Activated T-cell treated with anti-CD3 and anti-CD28 coated beads for 1 hour (primary cell): ENCODE results near the gene SLC25A45.
"Not testable (repeated sequence)": the region's sequence is repeated elsewhere in the genome, so short reads cannot be mapped to it uniquely, and the experiment has no call there.

Source experiments
- DNase-seq: peaks from one replicate; pipeline ENCODE4 v3.0.0-alpha.2; 2020; ENCODE audit warnings: low read depth

Gene SLC25A45

DNA sequence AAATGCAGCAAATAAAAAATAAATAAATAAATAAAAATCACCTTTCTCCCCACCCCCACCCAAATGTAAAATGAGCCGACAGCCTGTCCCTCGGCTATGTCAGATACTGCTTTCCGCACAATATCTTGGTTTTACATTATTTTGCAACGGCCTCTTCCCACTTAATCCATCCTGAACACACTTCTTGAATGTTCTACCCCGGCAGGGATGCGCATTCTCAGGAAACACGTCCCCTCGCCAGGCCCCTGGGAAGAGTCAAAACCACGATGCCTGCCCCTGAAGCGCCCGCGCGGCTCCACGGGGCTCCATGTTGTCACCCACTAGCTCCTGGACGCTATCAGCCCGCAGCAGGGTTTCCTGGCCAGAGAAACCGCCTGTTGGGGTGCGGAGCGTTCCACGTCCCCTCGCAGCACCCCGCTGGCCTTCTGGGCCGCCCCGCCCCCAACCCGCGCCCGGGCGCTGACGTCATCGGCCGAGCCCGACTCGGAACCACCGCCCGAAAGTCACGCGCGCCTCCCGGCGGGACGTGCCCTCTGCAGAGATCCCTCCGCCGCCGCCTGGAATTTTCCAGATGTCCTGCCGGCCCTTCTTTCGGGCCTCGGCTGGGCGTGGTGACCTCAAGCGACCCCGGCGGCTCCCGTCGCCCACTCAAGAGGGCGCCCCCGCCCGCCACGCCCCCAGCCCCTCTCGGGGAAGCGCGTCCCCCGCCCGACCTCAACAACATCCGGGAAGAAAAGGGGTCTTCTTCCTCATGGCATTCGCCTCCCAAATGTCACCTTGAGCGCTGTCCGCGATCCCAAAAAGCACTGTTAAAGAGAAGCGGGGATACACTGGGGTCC, 39.6 kb upstream of the SLC25A45 start:
- peak; percentile 88 for DNase-seq

DNA sequence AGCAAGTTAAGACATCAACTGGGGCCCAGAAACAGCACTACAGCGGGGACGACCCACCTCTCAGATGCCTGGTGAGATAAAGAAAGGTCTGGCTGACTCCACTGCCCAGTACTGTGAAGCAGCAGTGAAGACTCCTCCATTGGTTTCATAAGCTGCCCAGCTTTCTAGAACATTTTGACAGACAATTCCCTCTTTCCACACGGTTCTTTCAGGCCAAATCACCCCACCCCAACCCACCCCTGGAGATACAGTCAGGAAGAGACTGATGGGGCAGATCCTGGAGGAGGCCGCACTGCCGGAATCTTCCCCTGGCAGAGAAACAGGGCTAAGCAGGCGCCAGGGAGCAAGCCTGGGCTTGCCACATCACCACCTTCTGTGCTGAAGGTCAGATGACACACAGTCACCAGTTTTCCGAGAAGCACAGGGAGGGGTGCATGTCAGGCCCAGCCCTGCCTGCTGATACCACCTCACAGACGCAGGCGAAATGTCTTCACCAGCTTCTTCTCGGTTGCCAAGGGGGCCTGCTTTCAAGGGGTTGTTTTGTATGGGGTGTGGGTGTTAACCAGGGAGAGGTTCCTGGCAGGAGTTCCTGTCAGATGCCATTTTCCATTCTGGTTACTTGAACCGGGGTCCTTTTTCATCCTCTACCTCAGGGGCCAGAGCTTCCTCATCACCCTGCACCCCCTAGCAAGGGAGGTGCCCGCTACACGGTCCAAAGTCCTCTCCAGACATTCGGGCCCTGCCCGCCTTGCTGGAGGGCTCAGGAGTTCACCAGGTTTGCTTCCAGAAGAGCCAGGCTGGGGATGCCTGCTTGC, 38.7 kb upstream of the SLC25A45 start:
- DNase-seq = peak; percentile 72

DNA sequence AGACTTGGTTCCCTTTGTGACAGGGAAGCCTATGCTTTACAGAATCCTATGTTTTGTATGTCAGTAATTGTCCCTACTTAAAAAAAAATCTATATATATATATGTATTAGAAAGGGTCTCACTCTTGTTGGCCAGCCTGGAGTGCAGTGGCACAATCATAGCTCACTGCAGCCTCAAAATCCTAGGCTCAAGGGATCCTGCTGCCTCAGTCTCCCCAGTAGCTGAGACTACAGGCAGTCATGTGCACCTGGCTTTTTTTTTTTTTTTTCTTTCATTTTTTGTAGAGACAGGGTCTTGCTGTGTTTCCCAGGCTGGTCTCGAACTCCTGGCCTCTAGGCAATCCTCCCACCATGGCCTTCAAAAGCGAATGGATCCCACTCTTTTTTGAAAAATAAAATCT, 38.1 kb upstream of the SLC25A45 start:
- DNase-seq = no peak

DNA sequence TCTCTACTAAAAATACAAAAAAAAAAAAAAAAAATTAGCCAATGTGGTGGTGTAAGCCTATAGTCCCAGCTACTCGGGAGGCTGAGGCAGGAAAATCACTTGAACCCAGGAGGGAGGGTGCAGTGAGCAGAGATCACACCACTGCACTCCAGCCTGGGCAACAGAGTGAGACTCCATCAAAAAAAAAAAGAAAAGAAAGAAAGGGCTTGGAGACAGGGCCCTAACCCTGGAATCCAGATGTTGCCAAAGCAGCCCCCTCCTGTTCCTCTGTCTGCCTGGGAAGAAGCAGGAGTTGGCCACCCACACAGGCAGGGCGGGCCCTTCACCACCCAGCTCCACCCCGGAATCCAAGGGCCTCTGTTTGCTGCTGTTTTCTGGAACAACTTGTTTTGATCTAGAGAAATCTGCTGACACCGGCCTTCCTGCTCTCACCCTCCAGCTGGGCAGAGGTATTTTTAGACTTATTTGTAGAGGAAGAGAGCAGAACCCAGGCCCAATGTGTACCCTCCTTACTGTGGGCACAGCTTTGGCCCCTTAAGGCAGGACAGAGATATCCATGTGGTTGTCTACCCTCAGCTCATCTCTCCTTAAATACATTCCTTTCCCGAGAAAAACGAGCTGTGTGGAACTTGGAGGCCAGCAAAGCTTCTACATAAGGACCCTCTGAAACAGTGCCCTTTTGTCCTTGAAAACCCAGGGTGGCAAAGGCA, 37.5 kb upstream of the SLC25A45 start:
- DNase-seq = no peak

DNA sequence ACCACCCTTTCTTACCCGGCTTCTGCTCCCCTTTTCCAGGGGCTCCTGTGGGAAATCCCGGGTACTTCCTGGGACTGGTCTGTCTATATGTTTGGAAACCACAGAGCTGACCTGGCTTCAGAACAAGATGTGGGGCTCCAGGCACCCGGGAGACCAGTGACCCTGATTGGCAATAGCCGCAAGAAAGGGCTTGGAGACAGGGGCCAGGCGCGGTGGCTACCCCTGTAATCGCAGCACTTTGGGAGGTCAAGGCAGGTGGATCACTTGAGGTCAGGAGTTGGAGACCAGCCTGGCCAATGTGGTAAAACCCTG, 37.0 kb upstream of the SLC25A45 start:
- no peak for DNase-seq

DNA sequence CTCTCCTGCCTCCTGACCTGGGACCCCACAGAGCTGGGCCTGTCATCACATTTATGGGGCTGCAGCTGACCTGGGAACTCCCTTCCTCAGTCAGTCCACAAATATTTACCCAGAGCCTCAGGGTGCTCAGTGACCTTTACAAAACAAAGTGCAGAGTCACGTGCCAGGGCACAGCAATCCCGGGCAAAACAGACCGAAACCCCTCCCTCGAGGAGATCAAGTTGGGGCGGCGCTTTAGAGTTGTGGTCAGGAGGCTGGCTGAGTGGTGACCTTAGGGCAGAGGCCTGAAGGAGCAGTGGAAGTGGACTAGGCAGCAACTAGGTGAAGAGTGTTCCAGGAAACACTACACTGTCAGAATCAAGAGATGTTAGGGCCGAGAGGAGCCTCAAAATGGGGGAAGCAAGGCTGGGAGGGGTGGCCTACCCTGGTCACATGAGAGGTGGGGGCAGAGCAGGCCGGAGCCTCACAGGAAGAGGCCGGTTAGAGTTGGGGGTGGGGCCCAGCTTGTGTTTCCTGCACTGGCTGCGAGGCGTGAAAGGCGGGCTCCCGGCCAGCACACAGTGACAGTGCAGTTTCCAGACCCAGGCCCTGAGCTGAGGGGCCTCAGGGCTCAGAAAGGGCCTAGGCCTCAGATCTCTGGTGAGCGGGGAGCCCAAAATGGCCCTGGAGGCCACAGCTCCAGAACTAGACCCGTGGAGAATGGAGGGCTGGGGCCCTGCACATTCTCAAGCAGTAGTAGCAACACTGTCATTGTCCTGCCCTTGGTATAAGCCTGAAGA, 36.4 kb upstream of the SLC25A45 start:
- peak; percentile 62 for DNase-seq

DNA sequence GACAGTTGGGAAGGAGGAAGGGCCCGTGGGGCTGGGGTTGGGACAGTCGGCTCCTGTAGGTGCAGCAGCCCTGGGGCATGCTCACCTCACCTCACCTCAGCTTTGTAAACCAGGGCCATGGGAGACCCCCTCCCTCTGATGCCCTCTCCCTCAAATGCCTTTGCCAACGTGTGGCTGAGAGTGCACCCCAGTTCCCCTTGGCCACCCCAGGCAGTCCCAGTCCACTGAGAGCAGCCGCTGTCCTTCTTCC, 35.9 kb upstream of the SLC25A45 start:
- DNase-seq = no peak

DNA sequence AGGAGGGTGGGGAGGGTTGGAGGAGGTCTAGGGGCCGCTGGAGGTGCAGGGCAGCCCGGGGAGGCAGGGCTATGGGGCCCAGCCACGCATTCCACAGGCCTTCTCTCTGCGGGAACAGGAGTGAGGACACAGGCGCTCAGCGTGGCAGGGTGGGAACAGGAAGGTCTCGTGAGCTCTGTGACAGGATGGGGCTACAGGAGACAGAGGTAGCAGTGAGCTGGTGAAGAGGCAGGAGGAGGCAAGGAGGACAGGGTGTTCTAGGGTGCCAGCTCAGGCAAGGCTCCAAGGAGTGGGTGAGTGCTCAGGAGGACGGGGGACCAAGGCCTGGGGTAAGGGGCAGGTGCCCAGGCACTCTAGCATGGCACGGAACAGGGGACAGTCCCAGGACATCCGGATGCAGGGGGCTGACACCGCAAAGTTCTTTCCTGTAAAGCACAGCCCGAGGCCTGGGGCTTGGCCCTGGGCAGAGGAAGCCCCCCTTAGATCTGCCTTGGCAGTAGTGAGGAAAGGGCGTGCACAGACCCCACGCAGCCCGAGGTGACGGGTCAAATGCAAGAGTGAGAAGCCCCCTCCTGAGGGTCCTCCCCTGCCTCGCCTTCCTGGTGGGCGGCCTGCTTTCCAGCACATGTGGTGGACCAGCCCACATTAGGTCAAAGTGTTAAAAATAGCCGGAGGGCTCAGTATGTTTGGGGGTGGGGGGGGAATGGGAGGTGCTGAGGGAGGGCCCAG, 35.4 kb upstream of the SLC25A45 start:
- DNase-seq = no peak

DNA sequence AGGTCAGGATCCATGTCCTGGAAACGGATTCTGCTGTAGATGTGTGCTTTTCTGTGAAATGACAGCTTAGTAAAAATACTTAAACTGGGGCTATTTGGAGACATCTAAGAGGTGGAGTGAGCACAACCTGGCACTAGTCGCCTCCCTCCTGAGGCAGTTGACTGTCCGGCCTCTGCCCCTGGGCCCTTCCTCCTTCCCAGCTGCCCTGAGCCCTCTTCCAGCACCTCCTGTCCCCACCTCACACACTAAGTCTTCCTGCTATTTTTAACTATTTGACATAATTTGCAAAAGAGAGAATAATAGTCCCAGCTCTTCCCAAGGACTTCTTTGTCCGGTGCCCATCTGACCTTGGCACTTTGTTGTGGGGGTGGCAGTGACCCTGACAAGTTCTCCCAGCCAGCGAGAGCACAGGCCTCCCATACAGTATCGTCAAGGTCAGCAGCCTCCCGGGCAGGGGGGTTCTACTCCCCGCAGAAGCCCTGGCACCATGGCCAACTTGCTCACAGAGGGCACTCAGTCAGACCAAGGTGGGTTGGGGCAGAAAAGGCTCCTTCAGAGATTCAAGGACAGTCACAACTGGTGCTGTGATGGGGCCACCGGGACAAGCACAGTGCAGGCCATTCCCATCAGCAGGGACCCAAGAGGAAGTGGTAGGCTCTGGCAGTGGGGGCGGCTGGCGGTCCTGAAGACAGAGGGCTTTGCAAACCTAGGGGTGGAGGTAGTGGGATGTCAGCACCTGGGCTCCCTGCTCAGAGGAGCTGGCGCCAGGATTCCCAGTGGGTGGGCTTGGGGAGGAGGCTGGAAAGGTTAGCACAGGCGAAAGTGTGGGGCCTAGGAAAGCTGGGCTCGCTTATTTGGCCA, 34.6 kb upstream of the SLC25A45 start:
- no peak for DNase-seq

DNA sequence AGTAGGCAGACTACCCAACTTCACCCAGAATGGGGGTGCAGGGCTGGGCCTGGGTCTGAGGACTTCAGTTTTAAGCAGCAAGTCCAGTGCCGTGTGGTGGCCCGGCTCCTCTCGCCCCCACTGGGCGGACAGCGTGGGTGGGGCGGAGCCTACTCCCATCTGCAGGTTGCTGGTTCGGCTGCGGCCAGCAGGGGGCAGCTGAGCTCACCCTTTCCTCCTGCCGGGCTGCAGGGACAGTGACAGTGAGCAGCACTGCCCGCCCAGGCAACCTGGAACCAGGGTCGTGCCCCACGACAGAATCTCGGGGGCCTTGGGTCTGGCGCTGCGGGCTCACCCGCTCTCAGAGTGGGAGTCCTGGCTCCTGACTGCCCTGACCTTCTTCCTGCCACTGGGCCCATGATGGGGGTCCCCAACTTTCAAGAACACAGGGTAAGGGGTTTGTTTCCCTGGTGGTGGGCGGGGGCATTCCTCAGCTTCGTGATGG, 33.9 kb upstream of the SLC25A45 start:
- peak; percentile 88 for DNase-seq

DNA sequence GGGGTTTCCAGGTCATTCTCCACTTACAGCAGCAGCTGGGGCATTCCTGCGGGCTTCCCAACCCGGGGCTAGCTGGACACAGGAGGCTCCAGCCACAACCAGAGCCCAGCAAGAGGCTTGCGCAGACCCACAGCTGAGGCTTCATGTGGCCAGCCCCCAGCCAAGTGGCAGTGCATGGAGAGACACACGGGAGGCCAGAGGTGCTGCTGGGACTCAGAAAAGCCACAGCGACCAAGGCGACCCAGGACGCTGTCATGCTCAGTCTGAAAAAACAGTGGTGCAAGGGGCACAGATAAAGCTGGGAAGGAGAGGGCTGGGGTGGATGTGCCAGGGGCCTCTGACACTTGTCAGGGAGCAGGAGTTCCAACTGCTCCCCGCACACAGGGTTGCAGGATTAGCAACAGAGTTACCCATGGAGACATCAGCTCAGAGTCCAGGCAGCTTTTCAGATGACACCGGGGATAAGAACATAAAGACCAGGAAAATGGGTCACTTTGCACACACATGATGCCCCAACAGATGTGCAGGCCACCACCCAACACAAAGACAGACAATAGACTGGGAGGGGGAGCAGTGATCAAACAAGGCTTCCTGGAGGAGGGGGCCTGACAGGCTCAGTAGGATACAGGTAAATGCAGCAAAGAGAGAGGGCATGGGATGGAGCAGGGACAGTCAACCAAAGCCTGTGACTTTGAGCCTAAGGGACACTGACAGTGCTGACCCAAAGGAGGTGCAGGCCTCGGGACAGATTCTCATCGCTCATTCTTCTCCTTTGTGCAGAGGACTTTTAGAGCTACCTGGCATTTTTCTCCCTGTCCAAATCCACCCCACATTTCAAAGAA, 33.3 kb upstream of the SLC25A45 start:
- no peak for DNase-seq

DNA sequence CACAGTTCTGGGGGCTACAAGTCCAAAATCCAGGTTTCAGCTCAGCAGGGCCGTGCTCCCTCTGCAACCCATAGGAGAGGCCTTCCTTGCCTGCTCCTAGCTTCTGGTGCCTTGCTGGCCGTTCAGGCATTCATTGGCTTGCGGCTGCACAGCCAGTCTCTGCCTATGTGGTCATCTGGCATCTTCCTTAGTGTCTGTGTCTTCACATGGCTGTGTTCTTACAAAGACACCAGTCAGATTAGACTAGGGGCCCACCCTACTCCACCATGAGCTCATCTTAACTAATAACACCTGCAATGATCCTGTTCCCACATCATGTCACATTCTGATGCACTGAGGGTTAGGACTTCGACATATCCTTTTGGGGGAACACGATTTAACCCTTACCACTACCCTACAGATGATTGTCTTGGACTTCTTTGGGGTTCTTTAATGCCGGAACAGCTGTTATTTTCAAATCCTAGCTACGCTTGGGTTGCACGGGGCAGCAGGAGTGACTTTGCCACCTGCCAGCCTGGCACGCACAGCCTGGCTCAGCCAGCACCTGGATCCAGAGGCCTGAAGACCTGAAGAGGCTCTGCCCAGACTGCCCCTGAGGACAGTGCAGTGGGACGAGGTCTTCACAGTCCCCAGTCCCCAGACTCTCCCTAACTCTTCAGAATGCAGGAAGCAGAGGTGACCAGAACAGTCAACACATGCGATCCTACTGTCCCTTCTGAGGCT, 32.5 kb upstream of the SLC25A45 start:
- DNase-seq = no peak

DNA sequence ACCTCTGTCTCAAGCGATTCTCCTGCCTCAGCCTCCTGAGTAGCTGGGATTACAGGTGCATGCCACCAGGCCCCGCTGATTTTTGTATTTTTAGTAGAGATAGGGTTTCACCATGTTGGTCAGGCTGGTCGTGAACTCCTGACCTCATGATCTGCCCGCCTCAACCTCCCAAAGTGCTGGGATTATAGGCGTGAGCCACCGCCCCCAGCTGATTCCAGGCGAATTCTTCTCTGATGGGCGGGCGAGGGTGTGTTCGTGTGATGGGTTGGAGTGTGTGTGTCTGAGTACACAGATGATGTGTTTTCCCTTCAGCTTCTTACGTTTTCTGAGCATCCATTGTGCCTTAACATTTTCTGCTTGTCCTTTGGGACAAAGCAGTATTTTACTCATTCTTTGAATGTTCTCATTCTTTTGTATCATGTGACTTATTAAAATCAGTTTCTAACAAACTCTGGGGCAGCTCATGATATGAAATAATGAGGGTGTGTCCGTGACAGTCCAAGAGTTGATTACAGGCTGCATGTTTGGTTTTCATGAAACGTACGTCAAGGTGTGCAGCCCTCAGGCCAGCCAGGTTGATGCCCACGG, 30.7 kb upstream of the SLC25A45 start:
- not testable (repeated sequence) for DNase-seq

DNA sequence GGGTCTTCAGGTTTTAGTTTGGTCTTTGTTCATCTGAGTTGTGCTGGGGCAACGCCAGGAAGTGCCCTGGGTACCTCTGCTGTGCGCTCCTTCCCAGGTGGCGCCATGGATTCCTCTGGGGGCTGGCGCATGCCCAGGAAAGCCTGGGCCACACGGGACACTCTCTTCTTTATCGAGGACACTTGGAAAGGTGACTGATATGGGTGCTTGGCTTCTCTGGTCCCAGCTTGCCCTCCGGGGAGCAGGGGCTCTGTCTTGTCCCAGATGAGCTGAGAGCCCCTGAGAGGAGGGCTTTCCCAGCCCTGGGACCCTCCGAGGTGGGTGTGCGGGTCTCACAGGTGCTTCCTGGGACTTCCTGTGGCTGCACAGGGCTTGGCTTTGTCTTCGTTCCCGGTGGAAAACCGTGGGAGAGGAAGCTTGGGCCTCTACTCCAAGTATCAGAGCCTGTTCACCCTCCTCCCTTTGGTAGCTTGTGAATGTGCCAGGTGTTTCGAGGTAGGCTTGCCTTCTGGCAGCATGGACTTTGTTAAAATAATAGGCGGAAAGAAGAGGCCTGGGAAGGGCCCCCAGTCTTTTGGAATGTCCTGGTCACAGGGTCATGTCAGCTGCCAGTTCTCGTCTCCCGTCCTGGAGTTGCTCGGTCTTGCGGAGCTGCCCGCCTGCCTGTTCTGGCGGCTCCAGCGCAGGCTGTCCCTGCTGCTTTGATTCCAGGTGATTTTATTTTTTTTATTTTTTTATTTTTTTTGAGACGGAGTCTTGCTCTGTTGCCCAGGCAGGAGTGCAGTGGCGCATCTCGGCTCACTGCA, 30.0 kb upstream of the SLC25A45 start:
- no peak for DNase-seq

DNA sequence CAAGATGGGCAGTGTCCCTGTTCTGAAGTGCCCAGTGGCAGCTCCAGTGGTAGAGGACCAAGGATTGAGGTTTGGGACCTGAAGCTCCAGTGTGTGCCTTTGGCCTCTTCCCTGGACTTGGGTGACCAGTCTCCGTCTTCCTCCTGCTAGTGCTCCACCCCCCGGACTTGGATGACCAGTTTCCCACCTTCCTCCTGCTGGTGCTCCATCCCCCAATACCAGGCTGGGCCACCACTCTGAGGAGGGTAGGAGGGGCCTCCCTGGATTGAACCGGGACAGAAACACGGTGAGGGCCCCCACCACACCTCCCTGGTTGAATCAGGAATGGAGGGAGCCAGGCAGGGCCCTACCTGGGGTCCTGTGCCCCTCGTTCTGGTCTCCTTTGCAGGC, 29.2 kb upstream of the SLC25A45 start:
- DNase-seq = no peak

DNA sequence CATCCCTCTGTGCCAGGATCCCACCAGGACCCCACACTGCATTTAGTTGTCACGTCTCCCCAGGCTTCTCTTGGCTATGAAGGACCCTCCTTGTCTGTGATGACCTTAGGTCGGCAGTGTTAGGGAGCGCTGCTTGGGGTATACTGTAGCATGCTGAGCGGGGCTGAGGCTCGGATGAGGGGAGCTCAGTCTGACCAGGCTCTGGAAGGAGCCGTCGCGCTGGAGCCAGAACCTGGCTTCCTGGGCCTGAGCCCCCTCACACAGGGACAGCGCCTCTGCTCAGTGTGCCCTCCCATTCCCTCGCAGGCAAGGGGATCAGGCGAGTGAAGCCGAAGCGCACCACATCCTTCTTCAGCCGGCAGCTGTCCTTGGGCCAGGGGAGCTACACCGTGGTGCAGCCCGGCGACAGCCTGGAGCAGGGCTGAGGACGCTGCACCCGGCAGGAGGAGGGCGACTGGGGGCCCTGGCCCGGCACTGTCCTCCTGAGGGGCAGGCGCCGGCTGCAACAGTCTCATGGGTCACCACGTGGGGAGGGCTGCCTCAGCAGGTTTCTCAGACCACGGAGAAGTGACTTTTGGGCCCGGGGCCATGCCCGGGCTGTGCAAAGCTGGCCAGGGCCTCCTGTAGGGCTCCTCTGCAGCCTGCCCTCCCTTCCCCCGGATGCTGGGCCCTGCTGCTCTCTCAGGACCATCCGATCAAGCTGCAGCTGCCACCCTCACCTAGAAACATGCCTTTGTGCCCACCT, 28.7 kb upstream of the SLC25A45 start:
- no peak for DNase-seq
